AG04449 (cell line): Measurements from ENCODE around the gene MIS12.

Experiments used
- CTCF ChIA-PET: fragments of 350-600 bp; formaldehyde crosslinking; extraction: SDS; loops from one replicate; lab custom pipeline; 2021; ENCODE audit warnings: antibody characterized with exemption; lab: Yijun Ruan, JAX
- POLR2A ChIA-PET: fragments of 400-600, 350-600 bp; formaldehyde crosslinking; extraction: SDS; loops from one replicate; lab custom pipeline; 2020; ENCODE audit warnings: antibody characterized with exemption, inconsistent platforms; lab: Yijun Ruan, JAX
- DNase-seq: peaks from one replicate; pipeline ENCODE4 v3.0.0-alpha.2; 2010; ENCODE audit warnings: low read depth, low spot score
- H3K4me3 ChIP-seq: 2 replicates; pipeline ENCODE4 v1.5.1; 2011; ENCODE audit warnings: low read depth, mild to moderate bottlenecking, control low read depth, low read length
- CTCF ChIP-seq: IDR thresholded peaks from one replicate; pipeline ENCODE4 v1.5.1; 2011; ENCODE audit warnings: mild to moderate bottlenecking, moderate library complexity, low read length, control low read depth, inconsistent platforms; ENCODE audit not compliant: insufficient read depth; ENCODE audit errors: missing control alignments

MIS12 gene

GRCh38 chr17:5500589-5501391, 14.4 kb downstream of the MIS12 start:
- peak overlapping the region; percentile 77 for H3K4me3 ChIP-seq
- ChIA-PET CTCF (interaction anchor here (1.1 to 2.2 kb wide), 5 partner anchors 10 to 61 kb away, joined by 3 to 8 read pairs (median 4); partner anchors contain the start of gene C1QBP), POLR2A (interaction anchor here (1.1 to 3.2 kb wide), 7 partner anchors 9 to 84 kb away, joined by 3 to 15 read pairs (median 7); partner anchors contain the start of genes DERL2, MIS12 and NLRP1)
- no peak for TF ChIP-seq CTCF
- no peak for DNase-seq

- TF ChIP-seq CTCF, result no peak
- DNase-seq, result no peak
- ChIA-PET CTCF (interaction anchor here (1.1 to 2.2 kb wide), 4 partner anchors 13 to 62 kb away, joined by 3 to 5 read pairs (median 4); partner anchors contain the start of gene C1QBP), POLR2A (interaction anchor here (2.1 to 3.2 kb wide), 2 partner anchors 14 to 25 kb away, joined by 13 to 15 read pairs; no protein-coding TSS in a partner anchor)
- no peak overlapping the region for H3K4me3 ChIP-seq
Observed at GRCh38 chr17:5501685-5502084, 15.3 kb downstream of the MIS12 start.

- ChIA-PET CTCF (interaction anchor here (0.8 kb wide), 1 partner anchor 1437 kb away, joined by 3 read pairs; no protein-coding TSS in a partner anchor), POLR2A (no interaction called here)
- DNase-seq, result no peak
- no peak overlapping the region for H3K4me3 ChIP-seq
- no peak for TF ChIP-seq CTCF
Observed at GRCh38 chr17:5502552-5502951, 16.2 kb downstream of the MIS12 start.

- CTCF ChIA-PET, result no interaction called here
- H3K4me3 ChIP-seq, result no peak overlapping the region
- TF ChIP-seq CTCF, result no peak
- no peak for DNase-seq
- POLR2A ChIA-PET, result no interaction called here
Observed at GRCh38 chr17:5506307-5506706, 19.9 kb downstream of the MIS12 start.

- no peak for TF ChIP-seq CTCF
- ChIA-PET CTCF (no interaction called here), POLR2A (interaction anchor here (1.1 to 1.5 kb wide), 2 partner anchors 8 to 18 kb away, joined by 6 to 7 read pairs; a partner anchor contains a TSS)
- no peak for DNase-seq
- no peak overlapping the region for H3K4me3 ChIP-seq
Observed at GRCh38 chr17:5508810-5509209, 22.4 kb downstream of the MIS12 start.

GRCh38 chr17:5509482-5509881, 23.1 kb downstream of the MIS12 start:
- no peak for DNase-seq
- TF ChIP-seq CTCF, result no peak
- POLR2A ChIA-PET, result interaction anchor here (1.1 to 1.5 kb wide), 2 partner anchors 9 to 17 kb away, joined by 6 to 7 read pairs; a partner anchor contains a TSS
- CTCF ChIA-PET, result no interaction called here
- H3K4me3 ChIP-seq, result no peak overlapping the region
